Hematopoietic multipotent progenitor cell treated with erythropoietin and hydrocortisone succinate and interleukin-3 and kit ligand, for 8 days (in vitro differentiated cells): ENCODE results near the gene TM7SF2.
"Not testable (repeated sequence)": the region's sequence is repeated elsewhere in the genome, so short reads cannot be mapped to it uniquely, and the experiment has no call there.

ENCODE experiments used
- DNase-seq: peaks from one replicate; pipeline ENCODE4 v3.0.0-alpha.2; 2015

Gene TM7SF2

GRCh38 chr11:65115361-65116082, 3.9 kb downstream of the TM7SF2 start:
- no peak for DNase-seq

GRCh38 chr11:65116370-65117205, 4.9 kb downstream of the TM7SF2 start:
- DNase-seq, result peak; percentile 57

- peak; percentile 99 for DNase-seq
These were observed 5.8 kb downstream of the TM7SF2 start, which contains the start of gene ZNHIT2 for GRCh38 chr11:65117206-65118096. Gene ZNHIT2 (minus strand): TSS chr11:65117701. CDS start chr11:65117653, 48 bp downstream.

GRCh38 chr11:65118097-65118837, 6.6 kb downstream of the TM7SF2 start:
- no peak for DNase-seq

GRCh38 chr11:65118891-65119669, 7.4 kb downstream of the TM7SF2 start:
- not testable (repeated sequence) for DNase-seq

- no peak for DNase-seq
These were observed 8.0 kb downstream of the TM7SF2 start for GRCh38 chr11:65119670-65119995.

- DNase-seq, result no peak
These were observed 9.2 kb downstream of the TM7SF2 start for GRCh38 chr11:65120831-65121230.

- DNase-seq, result peak; percentile 62
These were observed 9.8 kb downstream of the TM7SF2 start for GRCh38 chr11:65121447-65121864.

GRCh38 chr11:65121865-65122696, 10.4 kb downstream of the TM7SF2 start, which contains the start of the genes FAU and MRPL49:
Gene FAU (minus strand): TSS chr11:65122134. CDS start chr11:65121813, 321 bp downstream.
Gene MRPL49 (plus strand): TSS chr11:65122321. CDS start chr11:65122347, 26 bp downstream.
- peak; percentile 98 for DNase-seq

GRCh38 chr11:65124480-65125196, 13.0 kb downstream of the TM7SF2 start:
- no peak for DNase-seq

GRCh38 chr11:65125197-65126056, 13.8 kb downstream of the TM7SF2 start:
- DNase-seq, result no peak

- no peak for DNase-seq
These were observed 15.1 kb downstream of the TM7SF2 start for GRCh38 chr11:65126624-65127274.

GRCh38 chr11:65127473-65128181, 16.0 kb downstream of the TM7SF2 start:
- DNase-seq, result no peak

- DNase-seq, result no peak
These were observed 16.8 kb downstream of the TM7SF2 start for GRCh38 chr11:65128182-65129145.

- DNase-seq, result no peak
These were observed 18.2 kb downstream of the TM7SF2 start for GRCh38 chr11:65129649-65130441.
